Liver (tissue), 9 donors: ENCODE measurements around the gene ATG5. TPM values are rescaled to one million over a fixed set of nuclear protein-coding genes. Genes with fewer than 3 reads are reported as not detected.
A peak's percentile ranks its signal among the peaks of the same experiment; 100 is the strongest.

ENCODE experiments used
- DNase-seq: peaks from one replicate; pipeline ENCODE4 v3.0.0-alpha.2; 2017; ENCODE audit warnings: low spot score
- H3K27ac ChIP-seq, 2 donors: one replicate each; pipeline ENCODE4 v1.7.0; 2013; ENCODE audit warnings: inconsistent platforms in 2 of 2, low read length in 2 of 2, control low read depth in 1 of 2, low read depth in 1 of 2, mild to moderate bottlenecking in 1 of 2
- H3K27me3 ChIP-seq, 4 donors: one replicate each; pipeline versions ENCODE4 v1.6.1 to v1.7.0; 2013; ENCODE audit warnings: low read length in 3 of 4, inconsistent platforms in 1 of 4, mild to moderate bottlenecking in 1 of 4, moderate library complexity in 1 of 4; ENCODE audit not compliant: control insufficient read depth in 4 of 4, insufficient read depth in 4 of 4
- H3K36me3 ChIP-seq, 4 donors: one replicate each; pipeline versions ENCODE4 v1.6.1 to v1.7.0; 2013; ENCODE audit warnings: low read length in 3 of 4, mild to moderate bottlenecking in 3 of 4, low read depth in 1 of 4, moderate library complexity in 1 of 4; ENCODE audit not compliant: control insufficient read depth in 4 of 4, insufficient read depth in 3 of 4
- H3K4me1 ChIP-seq, 4 donors: one replicate each; pipeline versions ENCODE4 v1.6.1 to v1.7.0; 2013; ENCODE audit warnings: low read length in 3 of 4, mild to moderate bottlenecking in 3 of 4, moderate library complexity in 1 of 4; ENCODE audit not compliant: control insufficient read depth in 4 of 4, insufficient read depth in 4 of 4
- H3K4me3 ChIP-seq, 3 donors: one replicate each; pipeline versions ENCODE4 v1.6.1 to v1.7.0; 2013; ENCODE audit warnings: low read length in 3 of 3, control low read depth in 1 of 3, low read depth in 1 of 3, mild to moderate bottlenecking in 1 of 3
- H3K9ac ChIP-seq, 2 donors: one replicate each; pipeline ENCODE4 v1.7.0; 2013; ENCODE audit warnings: low read length in 2 of 2, mild to moderate bottlenecking in 2 of 2, moderate library complexity in 2 of 2, control low read depth in 1 of 2, low read depth in 1 of 2
- H3K9me3 ChIP-seq, 4 donors: one replicate each; pipeline versions ENCODE4 v1.6.1 to v1.7.0; 2013; ENCODE audit warnings: low read length in 3 of 4; ENCODE audit not compliant: control insufficient read depth in 4 of 4
- ATF3 ChIP-seq: IDR thresholded peaks from 2 replicates; pipeline ENCODE4 v1.6.1; 2016; ENCODE audit warnings: antibody characterized with exemption
- CTCF ChIP-seq: fragments of 150-350 bp; IDR thresholded peaks from 2 replicates; pipeline ENCODE4 v1.5.1; 2017; ENCODE audit warnings: improper control_type of control experiment, low read depth, low read length; ENCODE audit not compliant: missing input control
- EGR1 ChIP-seq, 2 donors: IDR thresholded peaks; 2 replicates each; pipeline ENCODE4 v1.6.1; 2016 to 2018; ENCODE audit warnings: antibody characterized with exemption in 2 of 2, low read depth in 2 of 2
- FOXA1 ChIP-seq: IDR thresholded peaks from 2 replicates; pipeline ENCODE4 v1.6.1; 2016; ENCODE audit warnings: antibody characterized with exemption
- FOXA2 ChIP-seq: IDR thresholded peaks from 2 replicates; pipeline ENCODE4 v1.6.1; 2016; ENCODE audit warnings: antibody characterized with exemption
- GABPA ChIP-seq, 2 donors: IDR thresholded peaks in 1 of 2; conservative IDR thresholded peaks in 1 of 2; 2 replicates each; pipeline ENCODE4 v1.6.1; 2016; ENCODE audit warnings: antibody characterized with exemption in 2 of 2, mild to moderate bottlenecking in 1 of 2, moderate library complexity in 1 of 2
- HNF4A ChIP-seq, 2 donors: conservative IDR thresholded peaks; 2 replicates each; pipeline ENCODE4 v1.6.1; 2016; ENCODE audit warnings: antibody characterized with exemption in 2 of 2, mild to moderate bottlenecking in 2 of 2
- HNF4G ChIP-seq: IDR thresholded peaks from 2 replicates; pipeline ENCODE4 v1.6.1; 2016; ENCODE audit warnings: antibody characterized with exemption
- JUND ChIP-seq, 2 donors: IDR thresholded peaks; 2 replicates each; pipeline ENCODE4 v1.6.1; 2016; ENCODE audit warnings: antibody characterized with exemption in 2 of 2
- MAX ChIP-seq: IDR thresholded peaks from 2 replicates; pipeline ENCODE4 v1.6.1; 2016; ENCODE audit warnings: antibody characterized with exemption
- NR2F2 ChIP-seq: IDR thresholded peaks from 2 replicates; pipeline ENCODE4 v1.6.1; 2016; ENCODE audit warnings: antibody characterized with exemption
- RAD21 ChIP-seq, 2 donors: IDR thresholded peaks; 2 replicates each; pipeline ENCODE4 v1.6.1; 2016; ENCODE audit warnings: antibody characterized with exemption in 2 of 2, mild to moderate bottlenecking in 2 of 2
- REST ChIP-seq: IDR thresholded peaks from 2 replicates; pipeline ENCODE4 v1.6.1; 2016; ENCODE audit warnings: antibody characterized with exemption, mild to moderate bottlenecking
- RXRA ChIP-seq, 2 donors: IDR thresholded peaks; 2 replicates each; pipeline ENCODE4 v1.6.1; 2017 to 2018; ENCODE audit warnings: antibody characterized with exemption in 2 of 2, mild to moderate bottlenecking in 1 of 2
- SP1 ChIP-seq: IDR thresholded peaks from 2 replicates; pipeline ENCODE4 v1.6.1; 2018; ENCODE audit warnings: antibody characterized with exemption, mild to moderate bottlenecking
- TAF1 ChIP-seq: conservative IDR thresholded peaks from 2 replicates; pipeline ENCODE4 v1.6.1; 2016; ENCODE audit warnings: antibody characterized with exemption, mild to moderate bottlenecking
- YY1 ChIP-seq: IDR thresholded peaks from 2 replicates; pipeline ENCODE4 v1.6.1; 2016; ENCODE audit warnings: antibody characterized with exemption, mild to moderate bottlenecking
- ZBTB33 ChIP-seq: IDR thresholded peaks from 2 replicates; pipeline ENCODE4 v1.6.1; 2016; ENCODE audit warnings: antibody characterized with exemption
- WGBS: extraction: QIAGEN DNeasy Blood & Tissue Kit; methylation state at CpG from one replicate; pipeline ENCODE4 v1.1.7; 2013; 5-methylcytosine and 5-hydroxymethylcytosine counted together
- polyA plus RNA-seq, 2 donors: library from polyadenylated mRNA; stranded (reverse) in 1 of 2; unstranded in 1 of 2; fragments of 200-250 nt in 1 of 2; fragments of >200 nt in 1 of 2; fragmentation: Nextera tagmentation in 1 of 2; extraction: Ambion mirVana in 1 of 2; gene quantifications; one replicate each; pipeline versions ENCODE4 v1.2.1 to v1.2.3, GENCODE V29; 2013 to 2015
- total RNA-seq, 2 donors: library from RNA; depleted of rRNA; stranded (reverse); fragments of >200 nt; gene quantifications; one replicate each; pipeline ENCODE4 v1.2.3, GENCODE V29; 2014
- donor health status: healthy.
- donor health status: healthy.
- donor health status: healthy.
- donor health status: healthy.
- donor health status: healthy.

Gene ATG5
- total and polyA plus RNA-seq, 4 donors, result 10.0 to 25.7 (median 19.7) TPM

- DNase-seq, result peak; percentile 75
- TF ChIP-seq RAD21 (IDR thresholded peaks at IDR 0.05) (peak in 1 of 2 donors; percentile 35), SP1 (no peak), CTCF (peak; percentile 60)
- Histone ChIP-seq H3K27ac (no peak within 1 kb of the TSS), H3K9me3 (no peaks in the 10 kb centered on the region), H3K4me3 (peak within 1 kb of the TSS; percentile 18 to 54 (median 26)), H3K9ac (no peak within 1 kb of the TSS), H3K36me3 (no peaks in the 10 kb centered on the region), H3K4me1 (peaks cover 6 to 13% (median 10%) of the 10 kb centered on the region in 4 donors), H3K27me3 (peaks cover 0 to 10% (median 0%) of the 10 kb centered on the region in 4 donors)
- WGBS, result 2% methylated on average over 66 of the region's 66 CpGs
These were observed 34.9 kb upstream of the ATG5 start, which contains the start of gene CRYBG1 for GRCh38 chr6:106360410-106360988. Gene CRYBG1, plus strand, starts transcription at chr6:106360717. Its CDS starts 192 bp downstream, at chr6:106360909.

GRCh38 chr6:106359959-106360409 is 34.4 kb upstream of the ATG5 start:
- H3K9me3 ChIP-seq, result no peaks in the 10 kb centered on the region
- peaks cover 0 to 10% (median 2%) of the 10 kb centered on the region in 4 donors for H3K27me3 ChIP-seq
- H3K36me3 ChIP-seq, result no peaks in the 10 kb centered on the region
- no peak overlapping the region for H3K27ac ChIP-seq
- 30% methylated on average over 12 of the region's 12 CpGs for WGBS
- no peak for DNase-seq
- TF ChIP-seq GABPA (IDR thresholded peaks at IDR 0.05 in 1 of 2, conservative IDR thresholded peaks at IDR 0.05 in 1 of 2), result no peak
- TF ChIP-seq ATF3, result no peak
- TF ChIP-seq HNF4A (conservative IDR thresholded peaks at IDR 0.05), result no peak
- TF ChIP-seq REST, result no peak
- TF ChIP-seq FOXA1, result no peak
- no peak for TF ChIP-seq RAD21 (IDR thresholded peaks at IDR 0.05)
- TF ChIP-seq HNF4G, result no peak
- TF ChIP-seq MAX, result no peak
- no peak for TF ChIP-seq CTCF
- TF ChIP-seq RXRA (IDR thresholded peaks at IDR 0.05), result no peak
- no peak for TF ChIP-seq TAF1
- TF ChIP-seq SP1, result no peak
- no peak for TF ChIP-seq YY1
- no peak for TF ChIP-seq JUND (IDR thresholded peaks at IDR 0.05)
- TF ChIP-seq EGR1 (IDR thresholded peaks at IDR 0.05; ENCODE audit: low read depth in 2 of 2), result no peak
- TF ChIP-seq NR2F2, result no peak
- TF ChIP-seq ZBTB33, result no peak
- TF ChIP-seq FOXA2, result no peak
- H3K4me1 ChIP-seq, result peaks cover 6 to 13% (median 10%) of the 10 kb centered on the region in 4 donors
- H3K4me3 ChIP-seq, result peak overlapping the region in 2 of 3 donors; percentile 18 to 54
- H3K9ac ChIP-seq, result no peak overlapping the region
